ENCODE measurements around the gene BEST1. TPM values are rescaled to one million over a fixed set of nuclear protein-coding genes. Genes with fewer than 3 reads are reported as not detected.
"Not testable (repeated sequence)": the region's sequence is repeated elsewhere in the genome, so short reads cannot be mapped to it uniquely, and the experiment has no call there.

BEST1 gene
- total RNA-seq, 1 donor from 2014 or later = 4.5 TPM

- Mint-ChIP-seq H3K36me3 (ENCODE audit: low read depth) (peaks cover 30% of the 10 kb centered on the region), H3K27me3 (ENCODE audit: low read depth) (no peaks in the 10 kb centered on the region), H3K4me1 (ENCODE audit: low read depth) (peaks cover 48% of the 10 kb centered on the region), H3K4me3 (ENCODE audit: unreplicated experiment) (no peak overlapping the region), H3K27ac (ENCODE audit: unreplicated experiment) (peak overlapping the region; percentile 87), H3K9me3 (ENCODE audit: low read depth) (no peaks in the 10 kb centered on the region)
- DNase-seq (ENCODE audit: low spot score) = no peak
- TF ChIP-seq CTCF (IDR thresholded peaks at IDR 0.05) = no peak
Measured at GRCh38 chr11:61962213-61963015, 12.3 kb downstream of the BEST1 start.

- peaks cover 50% of the 10 kb centered on the region for H3K4me1 Mint-ChIP-seq (ENCODE audit: low read depth)
- DNase-seq (ENCODE audit: low spot score) = no peak
- peak overlapping the region; percentile 87 for H3K27ac Mint-ChIP-seq (ENCODE audit: unreplicated experiment)
- no peak for TF ChIP-seq CTCF (IDR thresholded peaks at IDR 0.05)
- no peaks in the 10 kb centered on the region for H3K27me3 Mint-ChIP-seq (ENCODE audit: low read depth)
- H3K36me3 Mint-ChIP-seq (ENCODE audit: low read depth) = peaks cover 30% of the 10 kb centered on the region
- H3K9me3 Mint-ChIP-seq (ENCODE audit: low read depth) = no peaks in the 10 kb centered on the region
- H3K4me3 Mint-ChIP-seq (ENCODE audit: unreplicated experiment) = no peak overlapping the region
Measured at GRCh38 chr11:61963016-61963281, 12.8 kb downstream of the BEST1 start.

- H3K4me1 Mint-ChIP-seq (ENCODE audit: low read depth) = peaks cover 55% of the 10 kb centered on the region
- H3K27me3 Mint-ChIP-seq (ENCODE audit: low read depth) = no peaks in the 10 kb centered on the region
- peak overlapping the region; percentile 87 for H3K27ac Mint-ChIP-seq (ENCODE audit: unreplicated experiment)
- H3K9me3 Mint-ChIP-seq (ENCODE audit: low read depth) = no peaks in the 10 kb centered on the region
- H3K4me3 Mint-ChIP-seq (ENCODE audit: unreplicated experiment) = peak overlapping the region; percentile 91
- DNase-seq (ENCODE audit: low spot score) = no peak
- no peak for TF ChIP-seq CTCF (IDR thresholded peaks at IDR 0.05)
- H3K36me3 Mint-ChIP-seq (ENCODE audit: low read depth) = peaks cover 28% of the 10 kb centered on the region
Measured at GRCh38 chr11:61963282-61964057, 13.3 kb downstream of the BEST1 start.

GRCh38 chr11:61964058-61964665 is 14.0 kb downstream of the BEST1 start:
- Mint-ChIP-seq H3K27ac (ENCODE audit: unreplicated experiment) (peak overlapping the region; percentile 87), H3K36me3 (ENCODE audit: low read depth) (peaks cover 28% of the 10 kb centered on the region), H3K4me1 (ENCODE audit: low read depth) (peaks cover 62% of the 10 kb centered on the region), H3K4me3 (ENCODE audit: unreplicated experiment) (peak overlapping the region; percentile 91), H3K27me3 (ENCODE audit: low read depth) (no peaks in the 10 kb centered on the region), H3K9me3 (ENCODE audit: low read depth) (no peaks in the 10 kb centered on the region)
- TF ChIP-seq CTCF (IDR thresholded peaks at IDR 0.05) = no peak
- DNase-seq (ENCODE audit: low spot score) = no peak

GRCh38 chr11:61964666-61965271 is 14.6 kb downstream of the BEST1 start:
- peak overlapping the region; percentile 87 for H3K27ac Mint-ChIP-seq (ENCODE audit: unreplicated experiment)

More at GRCh38 chr11:61964666-61965271, 14.6 kb downstream of the BEST1 start:
- H3K4me1 Mint-ChIP-seq (ENCODE audit: low read depth) = peaks cover 68% of the 10 kb centered on the region
- not testable (repeated sequence) for DNase-seq (ENCODE audit: low spot score); H3K9me3 Mint-ChIP-seq (ENCODE audit: low read depth); H3K27me3 Mint-ChIP-seq (ENCODE audit: low read depth)
- peaks cover 28% of the 10 kb centered on the region for H3K36me3 Mint-ChIP-seq (ENCODE audit: low read depth)
- peak overlapping the region; percentile 91 for H3K4me3 Mint-ChIP-seq (ENCODE audit: unreplicated experiment)

Measured in chondrocyte (in vitro differentiated cells).